H9 (cell line): ENCODE data around the gene PLEKHA4. TPM values are rescaled to one million over a fixed set of nuclear protein-coding genes. Genes with fewer than 3 reads are reported as not detected.

Source experiments
- DNase-seq: peaks from one replicate; pipeline ENCODE4 v3.0.0-alpha.2; 2017
- H2AFZ ChIP-seq: one replicate; pipeline ENCODE4 v1.6.1; 2013; ENCODE audit warnings: mild to moderate bottlenecking, low read length, control low read depth, moderate library complexity
- H2AK5ac ChIP-seq: 2 replicates; pipeline ENCODE4 v1.6.1; 2013; ENCODE audit warnings: low read length, control low read depth, mixed read lengths; ENCODE audit not compliant: insufficient read length
- H2BK120ac ChIP-seq: one replicate; pipeline ENCODE4 v1.6.1; 2013; ENCODE audit warnings: low read depth, mild to moderate bottlenecking, low read length, control low read depth, inconsistent platforms; ENCODE audit not compliant: poor library complexity, severe bottlenecking
- H2BK12ac ChIP-seq: 2 replicates; pipeline ENCODE4 v1.6.1; 2013; ENCODE audit warnings: low read length, control low read depth, mixed read lengths, low read depth; ENCODE audit not compliant: insufficient read length
- H2BK15ac ChIP-seq: 2 replicates; pipeline ENCODE4 v1.6.1; 2013; ENCODE audit warnings: low read depth, low read length, control low read depth
- H2BK20ac ChIP-seq: one replicate; pipeline ENCODE4 v1.6.1; 2013; ENCODE audit warnings: low read depth, mild to moderate bottlenecking, low read length, control low read depth, inconsistent platforms; ENCODE audit not compliant: poor library complexity, severe bottlenecking
- H2BK5ac ChIP-seq: 2 replicates; pipeline ENCODE4 v1.6.1; 2013; ENCODE audit warnings: low read length, control low read depth, mixed read lengths; ENCODE audit not compliant: insufficient read length
- H3K14ac ChIP-seq: 2 replicates; pipeline ENCODE4 v1.6.1; 2013; ENCODE audit warnings: low read length, control low read depth; ENCODE audit not compliant: insufficient read depth
- H3K18ac ChIP-seq: 2 replicates; pipeline ENCODE4 v1.6.1; 2013; ENCODE audit warnings: low read depth, mild to moderate bottlenecking, mixed read lengths, low read length, control low read depth; ENCODE audit not compliant: insufficient read length
- H3K23ac ChIP-seq: 2 replicates; pipeline ENCODE4 v1.6.1; 2013; ENCODE audit warnings: low read length, control low read depth, mixed read lengths, low read depth; ENCODE audit not compliant: insufficient read length
- H3K23me2 ChIP-seq: 2 replicates; pipeline ENCODE4 v1.6.1; 2013; ENCODE audit warnings: low read depth, mild to moderate bottlenecking, mixed read lengths, low read length, control low read depth; ENCODE audit not compliant: insufficient read length, poor library complexity, severe bottlenecking
- H3K27ac ChIP-seq: 2 replicates; pipeline ENCODE4 v1.5.1; 2013; ENCODE audit warnings: low read length, control low read depth, mixed read lengths, low read depth; ENCODE audit not compliant: insufficient read length
- H3K27me3 ChIP-seq: 2 replicates; pipeline ENCODE4 v1.6.1; 2013; ENCODE audit warnings: low read length, control low read depth, inconsistent platforms; ENCODE audit not compliant: insufficient read depth
- H3K4ac ChIP-seq: 2 replicates; pipeline ENCODE4 v1.6.1; 2013; ENCODE audit warnings: low read depth, mild to moderate bottlenecking, control low read depth, inconsistent platforms, low read length, moderate library complexity
- H3K4me1 ChIP-seq: 2 replicates; pipeline ENCODE4 v1.6.1; 2013; ENCODE audit warnings: low read length, control low read depth, inconsistent platforms; ENCODE audit not compliant: insufficient read depth
- H3K4me2 ChIP-seq: 2 replicates; pipeline ENCODE4 v1.6.1; 2013; ENCODE audit warnings: low read length, control low read depth, mixed read lengths; ENCODE audit not compliant: insufficient read length, insufficient read depth
- H3K56ac ChIP-seq: 2 replicates; pipeline ENCODE4 v1.6.1; 2013; ENCODE audit warnings: low read depth, mild to moderate bottlenecking, mixed read lengths, low read length, control low read depth; ENCODE audit not compliant: insufficient read length
- H3K79me1 ChIP-seq: 2 replicates; pipeline ENCODE4 v1.6.1; 2013; ENCODE audit warnings: low read depth, mild to moderate bottlenecking, moderate library complexity, low read length, control low read depth, inconsistent platforms; ENCODE audit not compliant: insufficient read depth, poor library complexity, severe bottlenecking
- H3K79me2 ChIP-seq: 2 replicates; pipeline ENCODE4 v1.6.1; 2013; ENCODE audit warnings: low read length, control low read depth, inconsistent platforms; ENCODE audit not compliant: insufficient read depth
- H3K9ac ChIP-seq: 2 replicates; pipeline ENCODE4 v1.6.1; 2013; ENCODE audit warnings: low read length, control low read depth, mixed read lengths; ENCODE audit not compliant: insufficient read length; ENCODE audit errors: extremely low read depth
- H3K9me3 ChIP-seq: one replicate; pipeline ENCODE4 v1.6.1; 2013; ENCODE audit warnings: low read depth, low read length, inconsistent platforms; ENCODE audit not compliant: control insufficient read depth
- H3T11ph ChIP-seq: one replicate; pipeline ENCODE4 v1.6.1; 2013; ENCODE audit warnings: mild to moderate bottlenecking, low read length, control low read depth, inconsistent platforms
- H4K20me1 ChIP-seq: one replicate; pipeline ENCODE4 v1.6.1; 2013; ENCODE audit not compliant: control insufficient read depth, insufficient read length, insufficient read depth
- H4K5ac ChIP-seq: 2 replicates; pipeline ENCODE4 v1.6.1; 2013; ENCODE audit warnings: low read depth, mild to moderate bottlenecking, mixed read lengths, low read length, control low read depth; ENCODE audit not compliant: insufficient read length
- H4K8ac ChIP-seq: replicated peaks from 2 replicates; pipeline ENCODE4 v1.6.1; 2013; ENCODE audit warnings: low read length, control low read depth, mixed read lengths, low read depth; ENCODE audit not compliant: insufficient read length
- H4K91ac ChIP-seq: 2 replicates; pipeline ENCODE4 v1.6.1; 2013; ENCODE audit warnings: low read depth, mild to moderate bottlenecking, moderate library complexity, mixed read lengths, low read length, control low read depth; ENCODE audit not compliant: insufficient read length
- H3K27ac Mint-ChIP-seq, 3 experiments: 2 replicates in 2 of 3; 3 replicates in 1 of 3; pipeline ENCODE4 v1.8.0; 2020 to 2021; ENCODE audit warnings: mixed read lengths in 3 of 3, mild to moderate bottlenecking in 1 of 3, moderate library complexity in 1 of 3
- H3K27me3 Mint-ChIP-seq: 2 replicates; pipeline ENCODE4 v1.8.0; 2021; ENCODE audit warnings: low read depth, mild to moderate bottlenecking, moderate library complexity, mixed read lengths
- H3K36me3 Mint-ChIP-seq, 3 experiments: 2 replicates in 2 of 3; 3 replicates in 1 of 3; pipeline ENCODE4 v1.8.0; 2020 to 2021; ENCODE audit warnings: low read depth in 3 of 3, mixed read lengths in 3 of 3; ENCODE audit not compliant: insufficient read depth in 1 of 3
- H3K4me1 Mint-ChIP-seq, 2 experiments: 2 replicates each; pipeline ENCODE4 v1.8.0; 2020; ENCODE audit warnings: mixed read lengths in 2 of 2
- H3K4me3 Mint-ChIP-seq, 2 experiments: 2 replicates in 1 of 2; 3 replicates in 1 of 2; pipeline ENCODE4 v1.8.0; 2020 to 2021; ENCODE audit warnings: mild to moderate bottlenecking in 2 of 2, mixed read lengths in 2 of 2, moderate library complexity in 1 of 2
- H3K9me3 Mint-ChIP-seq, 2 experiments: 2 replicates in 1 of 2; 3 replicates in 1 of 2; pipeline ENCODE4 v1.8.0; 2020; ENCODE audit warnings: mild to moderate bottlenecking in 2 of 2, mixed read lengths in 2 of 2, moderate library complexity in 1 of 2
- CTCF ChIP-seq: fragments of 200-600 bp; sonication (generic); conservative IDR thresholded peaks from 3 replicates; pipeline ENCODE4 v1.8.0; 2021; ENCODE audit warnings: antibody characterized with exemption, mild to moderate bottlenecking
- WGBS: extraction: QIAGEN DNeasy Blood & Tissue Kit; methylation state at CpG from one replicate; pipeline ENCODE4 v1.1.7; 2013; ENCODE audit warnings: missing lambda C conversion rate, low lambda C conversion rate, mixed read lengths; ENCODE audit not compliant: insufficient read length; ENCODE audit errors: extremely low coverage; 5-methylcytosine and 5-hydroxymethylcytosine counted together
- total RNA-seq: library from RNA; stranded (reverse); gene quantifications from 2 replicates; pipeline ENCODE4 v1.2.1, GENCODE V29; 2021

The PLEKHA4 gene
- total RNA-seq, 1 experiment from 2014 or later: 15.3 TPM

- no peak within 1 kb of the TSS for H2BK15ac ChIP-seq
- peak within 1 kb of the TSS; percentile 75 for H3K4me2 ChIP-seq
- no peak within 1 kb of the TSS for H2BK5ac ChIP-seq
- no peak within 1 kb of the TSS for H4K91ac ChIP-seq
- no peaks in the 10 kb centered on the region for H4K20me1 ChIP-seq
- H3K18ac ChIP-seq: peak within 1 kb of the TSS; percentile 18
- Mint-ChIP-seq H3K27me3 (no peaks in the 10 kb centered on the region), H3K36me3 (peaks cover 10 to 21% (median 14%) of the 10 kb centered on the region in 3 experiments), H3K9me3 (peaks cover 0 to 2% of the 10 kb centered on the region in 2 experiments; a peak in 1 of 5 replicates), H3K27ac (peak within 1 kb of the TSS; percentile 98 to 99 (median 99); a peak in 6 of 7 replicates), H3K4me1 (peaks cover 15% of the 10 kb centered on the region in 2 experiments), H3K4me3 (peak within 1 kb of the TSS; percentile 78 to 88)
- no CpG with 5 or more reads among the region's 35 CpGs for WGBS
- peaks cover 2% of the 10 kb centered on the region; the same call in 1 of the 2 replicates for H3K4me1 ChIP-seq
- H3K27me3 ChIP-seq: no peaks in the 10 kb centered on the region
- H3K9ac ChIP-seq: peak within 1 kb of the TSS; percentile 31
- no peak within 1 kb of the TSS for H3T11ph ChIP-seq
- H2BK120ac ChIP-seq: no peak within 1 kb of the TSS
- no peak within 1 kb of the TSS for H4K8ac ChIP-seq
- H3K56ac ChIP-seq: no peak within 1 kb of the TSS
- no peaks in the 10 kb centered on the region for H3K79me1 ChIP-seq
- no peaks in the 10 kb centered on the region for H3K79me2 ChIP-seq
- H2AFZ ChIP-seq: peak within 1 kb of the TSS; percentile 82
- TF ChIP-seq CTCF: peak; percentile 35; the same call in 1 of the 3 replicates
- no peak within 1 kb of the TSS for H2BK12ac ChIP-seq
- no peak within 1 kb of the TSS for H2BK20ac ChIP-seq
- no peak within 1 kb of the TSS for H3K4ac ChIP-seq
- peak; percentile 95 for DNase-seq
- H3K23me2 ChIP-seq: peaks cover 8% of the 10 kb centered on the region
- no peak within 1 kb of the TSS; the same call in 1 of the 2 replicates for H3K14ac ChIP-seq
- H3K9me3 ChIP-seq: no peaks in the 10 kb centered on the region
- no peak within 1 kb of the TSS for H2AK5ac ChIP-seq
- no peak within 1 kb of the TSS for H4K5ac ChIP-seq
- peak within 1 kb of the TSS; percentile 41 for H3K27ac ChIP-seq
- H3K23ac ChIP-seq: no peak within 1 kb of the TSS
These were observed 32.1 kb downstream of the PLEKHA4 start, which contains the start of gene HSD17B14 for GRCh38 chr19:48836089-48837017. Gene HSD17B14, minus strand, starts transcription at chr19:48836491. Its CDS starts 80 bp downstream, at chr19:48836411.
